Measurements from ENCODE around the gene NEFH. TPM values are rescaled to one million over a fixed set of nuclear protein-coding genes. Genes with fewer than 3 reads are reported as not detected.

Gene NEFH
- total RNA-seq, 2 experiments from 2014 or later = 8.1 to 8.7 TPM

GRCh38 chr22:29509815-29510214 lies 29.8 kb downstream of the NEFH start:
- Mint-ChIP-seq H3K9me3 (no peaks in the 10 kb centered on the region), H3K4me3 (no peak overlapping the region), H3K36me3 (peaks cover 15% of the 10 kb centered on the region), H3K4me1 (peaks cover 3% of the 10 kb centered on the region), H3K27me3 (no peaks in the 10 kb centered on the region), H3K27ac (no peak overlapping the region)
- DNase-seq = no peak

- Mint-ChIP-seq H3K4me1 (peaks cover 3% of the 10 kb centered on the region), H3K4me3 (no peak overlapping the region)
These were observed 30.5 kb downstream of the NEFH start for GRCh38 chr22:29510542-29510941.

DNA sequence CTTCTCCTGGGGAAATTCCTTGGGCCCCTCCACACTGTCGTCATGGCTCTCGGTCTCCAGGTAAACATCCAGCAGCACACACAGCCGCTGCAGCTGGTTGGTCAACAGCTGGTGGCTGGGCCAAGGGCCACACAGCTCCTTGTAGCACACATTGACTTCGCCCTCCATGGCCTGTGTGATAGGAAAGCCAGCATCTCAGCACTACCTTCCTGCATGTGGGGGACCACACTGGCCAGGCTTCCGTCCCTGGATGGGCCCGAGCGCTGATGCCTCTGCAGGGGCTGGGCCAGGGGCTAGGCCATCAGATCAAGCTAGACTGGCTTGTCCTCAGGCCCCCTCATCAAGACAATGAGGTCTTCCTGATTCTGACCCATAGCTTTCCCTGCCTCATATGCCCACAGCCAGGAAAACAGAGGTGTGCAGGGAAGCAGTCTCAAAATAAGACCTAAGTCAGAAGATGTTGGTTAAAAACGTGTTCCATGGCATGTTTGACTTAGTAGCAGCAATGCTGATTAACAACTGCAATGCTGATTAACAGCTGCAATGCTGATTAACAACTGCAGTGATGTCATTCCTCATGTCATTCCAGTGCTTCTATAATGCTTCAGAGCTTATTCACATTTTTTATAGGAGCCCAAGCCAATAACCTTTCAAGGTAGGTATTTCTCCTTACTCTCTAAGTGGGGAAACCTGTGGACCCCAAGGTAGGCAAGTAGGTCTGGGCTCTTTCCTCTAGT lies 31.3 kb downstream of the NEFH start:
- H3K27ac Mint-ChIP-seq = peak overlapping the region; percentile 68
- no peaks in the 10 kb centered on the region for H3K27me3 Mint-ChIP-seq

More at GRCh38 chr22:29510542-29510941, 30.5 kb downstream of the NEFH start:
- Mint-ChIP-seq H3K9me3 (no peaks in the 10 kb centered on the region), H3K36me3 (peaks cover 13% of the 10 kb centered on the region), H3K27me3 (no peaks in the 10 kb centered on the region), H3K27ac (peak overlapping the region; percentile 6)
- no peak for DNase-seq

DNA sequence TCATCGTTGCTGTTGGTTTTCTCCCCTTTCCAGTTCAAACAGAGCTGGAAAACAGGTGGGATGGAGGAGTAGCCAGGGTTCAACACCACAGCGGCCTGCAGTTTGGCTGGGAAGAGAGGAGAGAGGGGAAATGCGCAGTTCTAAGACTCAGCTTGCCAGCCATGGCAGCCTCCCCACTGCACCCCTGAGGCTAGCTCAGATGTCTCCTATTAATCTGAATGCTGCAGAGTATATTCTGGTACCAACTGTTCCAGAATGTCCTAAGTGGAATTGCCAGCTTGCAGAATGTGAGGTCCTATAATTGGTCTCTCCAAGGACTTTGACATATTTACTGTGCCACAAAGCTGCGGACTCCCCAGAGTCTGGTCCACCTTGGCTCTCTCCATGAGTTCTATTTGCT lies 32.0 kb downstream of the NEFH start:
- H3K36me3 Mint-ChIP-seq = peaks cover 14% of the 10 kb centered on the region
- H3K4me1 Mint-ChIP-seq = peaks cover 3% of the 10 kb centered on the region
- no peak for DNase-seq
- H3K27me3 Mint-ChIP-seq = no peaks in the 10 kb centered on the region
- no peak overlapping the region for H3K27ac Mint-ChIP-seq
- H3K4me3 Mint-ChIP-seq = no peak overlapping the region
- no peaks in the 10 kb centered on the region for H3K9me3 Mint-ChIP-seq

More for the DNA sequence above, 31.3 kb downstream of the NEFH start:
- Mint-ChIP-seq H3K4me1 (peaks cover 3% of the 10 kb centered on the region), H3K36me3 (peaks cover 18% of the 10 kb centered on the region), H3K4me3 (no peak overlapping the region), H3K9me3 (no peaks in the 10 kb centered on the region)
- DNase-seq = no peak

GRCh38 chr22:29517215-29517908 lies 37.3 kb downstream of the NEFH start:
- no peaks in the 10 kb centered on the region for H3K27me3 Mint-ChIP-seq
- H3K27ac Mint-ChIP-seq = no peak overlapping the region
- no peak for DNase-seq
- no peaks in the 10 kb centered on the region for H3K9me3 Mint-ChIP-seq
- H3K36me3 Mint-ChIP-seq = peaks cover 15% of the 10 kb centered on the region
- no peaks in the 10 kb centered on the region for H3K4me1 Mint-ChIP-seq
- no peak overlapping the region for H3K4me3 Mint-ChIP-seq

- H3K27me3 Mint-ChIP-seq = no peaks in the 10 kb centered on the region
- no peaks in the 10 kb centered on the region for H3K4me1 Mint-ChIP-seq
- H3K36me3 Mint-ChIP-seq = peaks cover 16% of the 10 kb centered on the region
- no peak overlapping the region for H3K4me3 Mint-ChIP-seq
- H3K27ac Mint-ChIP-seq = no peak overlapping the region
- no peaks in the 10 kb centered on the region for H3K9me3 Mint-ChIP-seq
- DNase-seq = no peak
These were observed 38.4 kb downstream of the NEFH start for GRCh38 chr22:29518427-29518826.

DNA sequence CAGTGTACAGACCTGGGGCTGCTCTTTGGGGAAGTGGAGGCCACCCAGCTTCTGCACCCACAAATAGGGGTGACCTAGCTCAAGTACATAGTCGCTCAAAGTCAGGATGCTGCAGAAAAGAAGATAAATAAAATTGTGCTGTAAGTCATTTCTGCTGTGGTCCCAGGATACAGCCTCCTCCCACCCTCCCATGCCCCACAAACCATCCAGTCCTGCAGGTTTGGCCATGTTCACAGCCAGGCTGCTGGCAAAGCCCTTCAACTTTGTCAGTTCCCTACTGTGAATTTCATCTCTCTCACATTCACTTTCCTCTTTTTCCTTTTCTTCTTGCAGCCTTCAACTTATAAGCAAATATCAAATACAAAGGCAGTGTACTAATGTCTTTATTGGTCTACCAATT lies 40.0 kb downstream of the NEFH start:
- Mint-ChIP-seq H3K4me3 (no peak overlapping the region), H3K27me3 (no peaks in the 10 kb centered on the region), H3K36me3 (peaks cover 19% of the 10 kb centered on the region), H3K4me1 (no peaks in the 10 kb centered on the region), H3K27ac (no peak overlapping the region), H3K9me3 (no peaks in the 10 kb centered on the region)
- no peak for DNase-seq

- Mint-ChIP-seq H3K4me1 (no peaks in the 10 kb centered on the region), H3K9me3 (no peaks in the 10 kb centered on the region), H3K4me3 (no peak overlapping the region), H3K27ac (peak overlapping the region; percentile 56), H3K36me3 (peaks cover 24% of the 10 kb centered on the region), H3K27me3 (no peaks in the 10 kb centered on the region)
- no peak for DNase-seq
These were observed 40.8 kb downstream of the NEFH start for GRCh38 chr22:29520851-29521250.

GRCh38 chr22:29521526-29521925 lies 41.5 kb downstream of the NEFH start:
- Mint-ChIP-seq H3K9me3 (no peaks in the 10 kb centered on the region), H3K27ac (no peak overlapping the region), H3K36me3 (peaks cover 26% of the 10 kb centered on the region), H3K27me3 (no peaks in the 10 kb centered on the region), H3K4me1 (no peaks in the 10 kb centered on the region), H3K4me3 (no peak overlapping the region)
- DNase-seq = no peak

GRCh38 chr22:29523761-29524160 lies 43.7 kb downstream of the NEFH start:
- H3K4me3 Mint-ChIP-seq = no peak overlapping the region
- H3K9me3 Mint-ChIP-seq = no peaks in the 10 kb centered on the region
- no peak overlapping the region for H3K27ac Mint-ChIP-seq
- H3K36me3 Mint-ChIP-seq = peaks cover 32% of the 10 kb centered on the region
- no peak for DNase-seq
- no peaks in the 10 kb centered on the region for H3K4me1 Mint-ChIP-seq
- H3K27me3 Mint-ChIP-seq = no peaks in the 10 kb centered on the region

GRCh38 chr22:29524442-29525191 lies 44.6 kb downstream of the NEFH start:
- DNase-seq = peak; percentile 7
- peaks cover 32% of the 10 kb centered on the region for H3K36me3 Mint-ChIP-seq
- H3K27ac Mint-ChIP-seq = no peak overlapping the region
- no peak overlapping the region for H3K4me3 Mint-ChIP-seq
- H3K27me3 Mint-ChIP-seq = no peaks in the 10 kb centered on the region
- H3K4me1 Mint-ChIP-seq = no peaks in the 10 kb centered on the region
- H3K9me3 Mint-ChIP-seq = no peaks in the 10 kb centered on the region

DNA sequence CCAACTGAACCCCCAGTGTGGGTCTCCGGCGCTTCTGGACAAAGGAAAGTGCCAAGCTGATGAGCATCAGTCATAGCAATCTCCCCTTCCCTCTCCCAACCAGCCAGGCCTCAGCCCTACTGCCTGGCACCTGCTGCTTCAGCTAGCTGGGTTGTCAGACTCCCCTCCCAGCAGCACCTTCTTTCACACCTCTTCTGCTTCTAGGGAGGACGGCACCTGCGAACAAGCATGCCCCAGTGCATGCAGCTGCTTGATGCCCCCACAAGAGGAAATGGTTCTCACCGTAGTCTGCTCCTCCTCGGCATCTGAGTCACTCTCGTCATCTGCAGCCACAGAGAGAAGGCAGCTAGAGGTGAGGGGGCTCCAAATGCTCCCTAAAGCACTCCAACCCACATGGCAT lies 48.1 kb downstream of the NEFH start:
- Mint-ChIP-seq H3K27me3 (no peaks in the 10 kb centered on the region), H3K36me3 (peaks cover 30% of the 10 kb centered on the region), H3K27ac (no peak overlapping the region), H3K4me3 (no peak overlapping the region), H3K4me1 (no peaks in the 10 kb centered on the region), H3K9me3 (no peaks in the 10 kb centered on the region)
- no peak for DNase-seq

DNA sequence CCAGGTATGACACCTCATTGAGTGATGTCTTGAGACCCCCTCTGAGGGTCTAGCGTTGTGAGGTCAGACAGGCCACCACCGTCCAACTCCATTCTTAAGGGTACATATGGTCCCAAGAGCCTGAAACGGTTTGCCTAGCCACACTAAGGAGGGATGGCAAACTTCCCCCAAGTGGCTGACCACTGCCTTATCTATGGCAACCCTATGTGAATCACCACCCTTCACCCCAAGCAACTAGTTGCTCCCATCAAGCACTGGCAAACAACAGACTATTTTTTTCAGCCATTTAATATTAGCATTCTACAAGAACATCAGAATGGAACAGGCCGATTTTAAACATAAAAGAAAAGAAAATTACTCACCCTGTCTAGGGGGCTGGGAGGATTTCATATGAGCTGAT lies 50.7 kb downstream of the NEFH start:
- no peak overlapping the region for H3K27ac Mint-ChIP-seq
- no peaks in the 10 kb centered on the region for H3K9me3 Mint-ChIP-seq
- H3K4me1 Mint-ChIP-seq = no peaks in the 10 kb centered on the region
- no peaks in the 10 kb centered on the region for H3K27me3 Mint-ChIP-seq
- peaks cover 32% of the 10 kb centered on the region for H3K36me3 Mint-ChIP-seq
- no peak overlapping the region for H3K4me3 Mint-ChIP-seq
- no peak for DNase-seq

- DNase-seq = no peak
- H3K27me3 Mint-ChIP-seq = no peaks in the 10 kb centered on the region
These were observed 51.4 kb downstream of the NEFH start for GRCh38 chr22:29531419-29531818.

DNA sequence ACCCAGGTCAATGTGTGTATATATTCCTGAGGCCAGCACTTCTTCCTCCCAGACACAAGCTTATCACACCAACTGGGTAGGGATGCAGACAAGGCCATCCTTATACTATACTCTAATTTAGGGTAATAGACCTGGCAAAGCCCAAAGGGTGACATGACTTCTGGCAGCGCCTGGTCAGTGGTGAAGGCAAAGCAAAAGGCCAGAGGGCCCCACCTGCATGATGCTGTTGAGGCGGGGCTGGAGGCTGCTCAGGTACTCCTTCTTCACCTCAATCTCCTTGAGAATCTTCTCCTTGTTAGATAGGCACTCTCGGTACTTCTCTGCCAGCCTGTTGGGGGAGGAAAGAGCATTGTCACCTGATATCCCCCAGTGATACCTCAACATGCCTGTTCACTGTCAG lies 56.4 kb downstream of the NEFH start:
- H3K4me1 Mint-ChIP-seq = no peaks in the 10 kb centered on the region
- H3K4me3 Mint-ChIP-seq = no peak overlapping the region
- no peaks in the 10 kb centered on the region for H3K9me3 Mint-ChIP-seq
- no peak overlapping the region for H3K27ac Mint-ChIP-seq
- no peak for DNase-seq
- no peaks in the 10 kb centered on the region for H3K27me3 Mint-ChIP-seq
- peaks cover 31% of the 10 kb centered on the region for H3K36me3 Mint-ChIP-seq

More at GRCh38 chr22:29531419-29531818, 51.4 kb downstream of the NEFH start:
- no peaks in the 10 kb centered on the region for H3K9me3 Mint-ChIP-seq
- H3K4me3 Mint-ChIP-seq = no peak overlapping the region
- no peak overlapping the region for H3K27ac Mint-ChIP-seq
- H3K36me3 Mint-ChIP-seq = peaks cover 32% of the 10 kb centered on the region
- H3K4me1 Mint-ChIP-seq = no peaks in the 10 kb centered on the region

All from activated naive CD8-positive, alpha-beta T cell treated with anti-CD3 and anti-CD28 coated beads for 36 hours (primary cell).